ENCODE measurements around the gene PSD4.

The PSD4 gene

GRCh38 chr2:113142290-113142689 lies 31.5 kb upstream of the PSD4 start (continued):
- TF ChIP-seq TSHZ2 (CRISPR knock-in tag; IDR thresholded peaks at IDR 0.05) (no peak), ARNTL (CRISPR knock-in tag; IDR thresholded peaks at IDR 0.05; ENCODE audit: borderline replicate concordance, low read depth) (no peak), PPARA (CRISPR knock-in tag; IDR thresholded peaks at IDR 0.05; ENCODE audit: borderline replicate concordance) (no peak), CSDC2 (CRISPR knock-in tag; IDR thresholded peaks at IDR 0.05) (no peak), RARB (CRISPR knock-in tag; IDR thresholded peaks at IDR 0.05) (no peak), TCF4 (CRISPR knock-in tag; IDR thresholded peaks at IDR 0.05; ENCODE audit: borderline replicate concordance) (no peak), ZNF565 (CRISPR knock-in tag; conservative IDR thresholded peaks at IDR 0.05; ENCODE audit: low read depth) (no peak), ZNF70 (CRISPR knock-in tag; IDR thresholded peaks at IDR 0.05) (no peak)

GRCh38 chr2:113144259-113144658 lies 29.5 kb upstream of the PSD4 start:
- no peak for TF ChIP-seq CSRNP3 (CRISPR knock-in tag; IDR thresholded peaks at IDR 0.05)
- no peak for TF ChIP-seq BACH2 (CRISPR knock-in tag; IDR thresholded peaks at IDR 0.05; ENCODE audit: borderline replicate concordance)
- TF ChIP-seq ZNF565 (CRISPR knock-in tag; conservative IDR thresholded peaks at IDR 0.05; ENCODE audit: low read depth): no peak
- no peak for TF ChIP-seq ZNF8 (CRISPR knock-in tag; IDR thresholded peaks at IDR 0.05)
- no peak for TF ChIP-seq ZC3H10 (CRISPR knock-in tag; IDR thresholded peaks at IDR 0.05)
- no peak for TF ChIP-seq PATZ1 (CRISPR knock-in tag; IDR thresholded peaks at IDR 0.05; ENCODE audit: borderline replicate concordance)
- TF ChIP-seq POU6F1 (CRISPR knock-in tag; IDR thresholded peaks at IDR 0.05; ENCODE audit: borderline replicate concordance, low read depth): no peak
- TF ChIP-seq PPARA (CRISPR knock-in tag; IDR thresholded peaks at IDR 0.05; ENCODE audit: borderline replicate concordance): no peak
- no peak for TF ChIP-seq ARNTL (CRISPR knock-in tag; IDR thresholded peaks at IDR 0.05; ENCODE audit: borderline replicate concordance, low read depth)
- TF ChIP-seq SNAI2 (CRISPR knock-in tag; IDR thresholded peaks at IDR 0.05): no peak
- no peak for TF ChIP-seq ZNF70 (CRISPR knock-in tag; IDR thresholded peaks at IDR 0.05)
- TF ChIP-seq OSR1 (CRISPR knock-in tag; IDR thresholded peaks at IDR 0.05): no peak
- TF ChIP-seq GLIS3 (CRISPR knock-in tag; IDR thresholded peaks at IDR 0.05): no peak
- no peak for TF ChIP-seq ISL1 (CRISPR knock-in tag; IDR thresholded peaks at IDR 0.05)
- TF ChIP-seq CSDC2 (CRISPR knock-in tag; IDR thresholded peaks at IDR 0.05): no peak
- ATAC-seq: no peak

- TF ChIP-seq RARB (CRISPR knock-in tag; IDR thresholded peaks at IDR 0.05) (no peak), OSR1 (CRISPR knock-in tag; IDR thresholded peaks at IDR 0.05) (no peak), POU6F1 (CRISPR knock-in tag; IDR thresholded peaks at IDR 0.05; ENCODE audit: borderline replicate concordance, low read depth) (no peak)
- no peak for ATAC-seq
Observed at GRCh38 chr2:113148606-113149552, 24.9 kb upstream of the PSD4 start.

Data from SK-N-SH treated with all-trans-retinoic acid at 6 μM for 48 hours (cell line).